D721Med (cell line): ENCODE data around the gene PAQR9.

Experiments
- DNase-seq: peaks from one replicate; pipeline ENCODE4 v3.0.0; 2011; ENCODE audit warnings: low spot score; ENCODE audit not compliant: insufficient read length
- FAIRE-seq: peaks from 2 replicates; lab custom pipeline; 2011; peaks lifted over from hg19 to GRCh38; lab: Jason Lieb, UNC
- TF ChIP-seq, protein P1 (sequence below): IDR thresholded peaks from 2 replicates; pipeline ENCODE4 v1.5.1; 2012; ENCODE audit warnings: mild to moderate bottlenecking, control low read depth; ENCODE audit not compliant: insufficient read depth; ENCODE audit errors: missing control alignments

Gene PAQR9

DNA sequence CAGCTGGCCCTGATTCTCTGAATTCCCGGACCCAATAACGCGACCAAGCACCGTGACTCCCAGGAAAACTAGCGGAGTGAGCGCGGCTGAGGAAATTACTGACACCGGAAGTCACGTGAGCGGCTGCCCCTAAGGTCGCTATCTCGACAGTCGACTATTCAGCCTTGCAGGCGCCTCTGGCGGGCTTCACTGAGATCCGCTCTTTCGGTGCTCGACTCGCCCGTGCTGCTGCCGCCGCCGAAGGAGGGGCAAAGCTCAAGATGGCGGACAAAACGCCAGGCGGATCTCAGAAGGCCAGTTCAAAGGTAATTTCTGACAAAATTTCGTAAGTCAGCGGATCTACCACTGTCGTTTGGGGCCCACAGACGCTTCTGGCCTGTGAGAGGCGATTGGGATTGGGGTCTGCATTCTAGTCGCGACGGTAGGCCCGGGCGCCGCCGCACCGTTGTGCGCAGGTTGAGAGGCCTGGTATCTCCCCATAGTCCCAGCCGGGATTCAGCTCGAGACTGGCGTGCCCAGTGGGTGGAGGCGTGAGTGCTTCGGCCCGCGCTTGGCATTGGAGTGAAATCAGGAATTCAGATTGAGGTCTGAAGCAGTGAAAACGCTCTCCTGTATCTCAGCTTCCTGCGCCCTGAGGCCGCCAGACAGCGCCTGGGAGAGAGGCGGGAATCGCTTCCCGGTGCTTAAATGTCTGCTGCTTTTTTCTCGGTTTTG, 38.1 kb upstream of the PAQR9 start, which contains the start of gene U2SURP:
TSS of gene U2SURP (plus strand) at position 202 of the 714 bp plus-strand sequence. CDS start at position 261, 59 bp downstream.
- DNase-seq (peak; percentile 71), FAIRE-seq (no peak)
- TF ChIP-seq, protein P1, sequence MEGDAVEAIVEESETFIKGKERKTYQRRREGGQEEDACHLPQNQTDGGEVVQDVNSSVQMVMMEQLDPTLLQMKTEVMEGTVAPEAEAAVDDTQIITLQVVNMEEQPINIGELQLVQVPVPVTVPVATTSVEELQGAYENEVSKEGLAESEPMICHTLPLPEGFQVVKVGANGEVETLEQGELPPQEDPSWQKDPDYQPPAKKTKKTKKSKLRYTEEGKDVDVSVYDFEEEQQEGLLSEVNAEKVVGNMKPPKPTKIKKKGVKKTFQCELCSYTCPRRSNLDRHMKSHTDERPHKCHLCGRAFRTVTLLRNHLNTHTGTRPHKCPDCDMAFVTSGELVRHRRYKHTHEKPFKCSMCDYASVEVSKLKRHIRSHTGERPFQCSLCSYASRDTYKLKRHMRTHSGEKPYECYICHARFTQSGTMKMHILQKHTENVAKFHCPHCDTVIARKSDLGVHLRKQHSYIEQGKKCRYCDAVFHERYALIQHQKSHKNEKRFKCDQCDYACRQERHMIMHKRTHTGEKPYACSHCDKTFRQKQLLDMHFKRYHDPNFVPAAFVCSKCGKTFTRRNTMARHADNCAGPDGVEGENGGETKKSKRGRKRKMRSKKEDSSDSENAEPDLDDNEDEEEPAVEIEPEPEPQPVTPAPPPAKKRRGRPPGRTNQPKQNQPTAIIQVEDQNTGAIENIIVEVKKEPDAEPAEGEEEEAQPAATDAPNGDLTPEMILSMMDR = no peak

DNA sequence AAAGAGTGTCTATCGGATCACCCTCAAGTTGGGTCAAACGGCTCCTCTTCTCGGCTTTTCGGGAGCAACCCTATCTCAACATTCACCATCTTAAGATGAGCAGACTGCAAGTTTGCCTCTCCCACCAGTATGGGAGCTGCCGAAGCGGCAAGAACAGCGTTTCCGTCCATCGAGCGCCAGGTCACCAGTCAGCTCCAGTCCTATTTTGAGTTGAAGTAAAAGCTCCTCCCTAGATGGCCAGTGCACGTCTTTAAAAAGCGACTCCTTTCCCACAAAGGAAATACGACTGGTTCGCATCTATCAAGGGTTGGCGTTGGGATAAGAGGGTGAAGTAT, 37.5 kb upstream of the PAQR9 start:
- FAIRE-seq = no peak
- TF ChIP-seq, protein P1 = no peak
- no peak for DNase-seq

DNA sequence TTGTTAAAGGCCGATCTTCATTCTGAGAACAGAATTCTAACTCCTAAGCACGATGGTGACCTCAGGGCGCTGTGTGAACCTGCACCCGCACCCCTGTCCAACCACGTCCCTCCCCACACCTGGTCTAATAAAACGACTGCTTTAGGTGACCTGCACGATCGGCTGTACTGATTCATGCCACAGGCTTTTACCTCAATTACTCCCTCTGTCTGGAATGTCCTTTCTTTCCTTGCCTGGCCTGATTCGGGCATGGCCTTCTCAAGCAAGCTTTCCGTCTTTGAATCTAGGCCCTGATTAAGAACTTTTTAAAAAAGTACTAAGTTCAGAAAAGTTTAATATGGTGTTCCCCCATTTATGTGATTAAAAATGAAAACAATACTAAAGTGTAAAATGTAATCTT, 37.1 kb upstream of the PAQR9 start:
- FAIRE-seq (no peak), DNase-seq (no peak)
- TF ChIP-seq, protein P1 = no peak

DNA sequence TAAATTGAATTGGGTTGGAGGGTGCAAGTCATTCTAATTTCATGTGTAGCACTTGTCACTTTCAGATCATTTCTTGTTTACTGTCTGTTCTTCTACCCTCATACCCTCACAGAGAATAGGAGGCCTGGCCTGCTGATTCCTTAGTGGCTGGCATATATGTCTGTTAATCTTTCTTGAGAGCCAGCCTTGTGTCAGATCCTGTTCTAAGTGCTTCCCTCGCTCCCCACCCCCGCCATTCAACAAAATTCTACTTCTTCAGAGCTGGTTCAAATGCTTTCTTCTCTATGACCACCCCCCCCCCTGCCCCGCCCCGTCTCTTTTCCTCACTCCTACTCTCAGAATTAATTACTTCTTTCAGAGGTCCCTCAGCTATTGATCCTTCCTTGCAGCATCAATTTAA, 36.4 kb upstream of the PAQR9 start:
- FAIRE-seq (no peak), DNase-seq (no peak)
- TF ChIP-seq, protein P1 = no peak

DNA sequence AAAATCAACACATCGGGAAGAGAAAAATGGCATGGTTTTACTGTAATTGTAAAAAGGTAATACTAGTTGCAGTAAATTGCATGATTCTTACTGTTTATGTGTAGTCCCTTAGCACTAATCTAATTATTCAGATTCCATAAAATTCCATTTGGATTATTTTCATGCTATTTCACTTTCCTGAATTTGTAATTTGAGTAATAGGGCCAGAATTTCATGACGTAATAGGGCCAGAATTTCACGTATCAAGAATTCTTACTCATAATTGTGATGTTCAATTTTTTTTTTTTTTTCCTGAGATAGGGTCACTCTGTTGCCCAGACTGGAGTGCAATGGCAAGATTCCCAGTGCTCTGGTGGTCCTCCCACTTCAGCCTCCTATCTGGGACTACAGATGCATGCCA, 35.0 kb upstream of the PAQR9 start:
- FAIRE-seq (no peak), DNase-seq (no peak)
- TF ChIP-seq, protein P1 = no peak

DNA sequence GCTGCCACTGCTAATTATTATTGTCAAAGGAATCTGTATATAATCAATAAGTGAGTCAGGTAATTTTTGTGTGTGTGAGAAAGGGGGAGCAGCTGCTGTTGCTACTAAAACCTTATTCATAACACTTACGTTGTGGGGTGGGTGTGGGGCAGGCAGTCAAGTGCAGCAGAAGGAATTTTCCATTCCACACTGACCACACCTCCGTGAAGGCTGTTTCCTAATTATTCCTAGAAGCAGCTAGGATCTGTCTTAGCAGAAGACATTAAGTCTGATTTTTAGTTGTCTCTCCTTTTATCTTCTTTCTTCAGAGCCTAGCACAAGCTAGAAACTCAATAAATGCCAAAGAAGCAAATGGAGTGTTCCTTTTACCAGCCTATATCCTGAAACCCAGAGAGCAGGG, 33.9 kb upstream of the PAQR9 start:
- FAIRE-seq (no peak), DNase-seq (no peak)
- TF ChIP-seq, protein P1 = no peak

DNA sequence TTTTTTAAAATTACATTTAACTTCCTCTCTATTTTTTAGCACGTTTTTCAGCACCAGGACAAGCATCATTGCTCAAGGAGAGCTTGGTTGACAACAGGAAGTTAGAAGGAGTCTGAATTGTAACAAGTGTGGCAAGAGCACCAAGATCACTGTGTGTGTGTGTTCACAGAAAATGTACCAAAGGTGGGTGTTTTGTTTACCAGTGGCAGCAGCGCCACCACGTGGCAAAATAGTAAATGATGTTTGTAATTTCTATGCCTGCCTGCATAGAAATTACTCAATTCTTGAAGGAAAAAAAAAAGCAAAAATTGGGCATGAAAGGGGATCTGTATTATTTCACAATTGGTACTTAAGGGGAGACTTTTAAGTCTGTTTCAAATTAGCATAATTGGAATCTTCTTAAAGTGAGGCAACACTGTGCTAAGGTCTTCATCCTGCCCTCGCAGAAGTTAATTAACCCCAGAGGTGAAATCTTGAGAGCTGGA, 30.5 kb upstream of the PAQR9 start:
- TF ChIP-seq, protein P1 = peak; percentile 92
- DNase-seq (no peak), FAIRE-seq (peak; percentile 84)
